ENCODE results near the gene NUDT1.

The NUDT1 gene

GRCh38 chr7:2205036-2205780, 36.8 kb upstream of the NUDT1 start:
- no peak for DNase-seq

DNA sequence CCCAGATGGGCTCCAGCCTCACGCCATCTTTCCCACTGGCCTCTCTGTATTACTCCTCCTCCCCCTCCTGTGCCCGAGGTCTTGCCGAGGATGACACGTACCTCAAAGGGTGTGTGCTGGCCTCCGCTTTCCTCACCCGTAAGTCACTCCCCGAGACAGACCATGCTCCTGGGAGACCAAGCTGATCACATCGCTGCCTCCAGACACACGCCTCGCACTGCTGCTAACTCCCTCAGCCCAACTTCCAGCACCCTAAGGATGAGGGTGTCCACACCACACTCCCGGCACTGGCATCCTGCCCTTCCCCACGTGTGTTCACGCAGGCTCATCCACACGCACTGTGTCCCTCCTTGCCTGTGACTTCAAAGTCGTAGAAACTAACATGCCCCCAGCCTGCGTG, 33.3 kb upstream of the NUDT1 start:
- no peak for DNase-seq

DNA sequence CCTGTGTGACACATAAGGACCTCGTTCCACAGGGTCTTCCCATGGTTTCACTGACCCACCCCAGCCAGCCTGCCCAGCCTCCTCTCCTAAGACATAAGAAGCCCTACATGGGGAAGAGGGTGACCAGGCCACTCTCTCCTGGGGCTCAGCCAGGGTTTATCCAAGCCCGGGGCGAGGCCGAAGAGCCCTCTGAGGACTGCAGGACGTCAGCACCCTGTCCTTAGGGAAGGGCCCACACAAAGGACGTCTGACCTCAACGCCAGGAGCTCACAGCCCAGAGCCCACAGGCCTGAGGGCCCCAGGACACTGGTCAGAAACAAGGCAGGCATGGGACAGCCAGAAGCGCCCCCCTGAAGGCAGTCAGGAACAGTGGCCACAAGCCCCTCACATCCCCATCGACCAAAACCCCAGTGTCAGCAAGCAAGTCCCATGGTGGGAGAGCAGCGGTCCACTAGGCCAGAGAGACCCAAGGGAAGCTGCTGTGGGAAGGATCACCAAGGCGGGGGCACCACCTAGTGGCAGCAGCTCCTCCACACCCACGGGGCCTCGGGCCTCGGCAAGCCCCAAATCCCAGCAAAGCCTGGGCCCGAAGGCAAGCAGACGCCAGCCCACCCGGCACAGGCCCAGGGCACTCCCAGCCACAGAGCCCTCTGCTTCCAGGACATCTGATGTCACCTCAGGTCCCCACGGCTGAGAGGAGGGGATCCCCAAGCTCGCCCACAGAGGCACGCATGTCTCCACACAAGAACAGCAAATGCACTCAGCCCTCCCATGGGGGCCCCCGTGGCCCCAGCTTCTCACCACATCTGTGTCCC, 32.7 kb upstream of the NUDT1 start:
- peak; percentile 67 for DNase-seq

DNA sequence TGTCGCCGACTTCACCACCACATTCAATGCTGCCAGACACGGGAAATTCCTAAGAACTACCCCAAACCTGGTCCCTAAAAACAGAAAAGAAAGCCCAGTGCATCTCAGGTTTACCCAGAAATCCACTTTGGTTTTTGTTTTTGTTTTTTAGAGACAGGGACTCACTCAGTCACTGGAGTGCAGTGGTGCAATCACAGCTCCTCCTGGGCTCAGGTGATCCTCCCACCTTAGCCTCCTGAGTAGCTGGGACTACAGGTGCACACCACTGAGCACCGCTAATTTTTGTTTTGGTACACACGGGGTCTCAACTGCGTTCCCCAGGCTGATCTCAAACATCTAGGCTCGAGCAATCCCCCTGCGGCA, 32.1 kb upstream of the NUDT1 start:
- DNase-seq, result no peak

- DNase-seq, result no peak
Measured at GRCh38 chr7:2210551-2211258, 31.3 kb upstream of the NUDT1 start.

- no peak for DNase-seq
Measured at GRCh38 chr7:2211259-2211880, 30.7 kb upstream of the NUDT1 start.

DNA sequence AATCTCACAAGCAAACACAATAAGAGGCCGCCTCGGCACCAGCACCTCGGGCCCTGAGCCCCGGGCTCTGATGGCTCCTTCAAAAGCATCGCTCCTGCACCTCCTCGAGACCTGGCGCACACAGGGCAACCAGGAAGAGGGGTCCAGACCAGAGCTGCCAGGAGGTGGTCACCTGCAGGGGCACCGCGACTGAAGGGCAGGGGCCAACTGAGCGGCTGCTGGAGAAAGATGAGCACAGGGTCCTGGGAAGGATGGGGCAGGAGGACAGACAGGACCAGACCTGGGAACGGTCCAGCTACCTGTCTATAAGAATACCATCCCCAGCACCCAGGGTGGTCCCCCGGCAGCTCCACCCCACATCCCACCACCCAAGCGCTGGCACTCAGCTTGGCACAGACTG, 30.1 kb upstream of the NUDT1 start:
- no peak for DNase-seq

DNA sequence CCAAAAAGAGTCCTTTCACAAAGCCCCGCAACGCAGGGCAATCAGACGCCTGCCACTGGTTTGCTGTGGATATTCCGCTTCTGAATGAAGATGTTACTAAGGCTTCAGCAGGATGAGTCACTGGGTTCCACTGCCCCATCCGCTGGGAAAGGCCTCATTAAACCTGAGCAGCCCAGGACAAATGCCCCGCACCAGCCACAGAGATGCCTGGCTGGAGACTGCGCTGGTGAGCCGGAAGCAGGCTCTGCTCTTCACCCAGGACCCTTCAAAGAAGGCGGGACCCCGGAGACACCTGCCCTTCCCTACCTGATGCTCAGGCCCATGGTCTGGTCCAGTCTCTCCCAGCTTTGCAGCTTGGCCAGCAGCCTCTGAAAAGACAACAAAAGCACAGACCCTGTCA, 29.1 kb upstream of the NUDT1 start:
- no peak for DNase-seq

GRCh38 chr7:2213551-2214215, 28.3 kb upstream of the NUDT1 start:
- no peak for DNase-seq

- DNase-seq, result no peak
Measured at GRCh38 chr7:2214636-2215035, 27.4 kb upstream of the NUDT1 start.

- DNase-seq, result no peak
Measured at GRCh38 chr7:2215851-2216250, 26.2 kb upstream of the NUDT1 start.

DNA sequence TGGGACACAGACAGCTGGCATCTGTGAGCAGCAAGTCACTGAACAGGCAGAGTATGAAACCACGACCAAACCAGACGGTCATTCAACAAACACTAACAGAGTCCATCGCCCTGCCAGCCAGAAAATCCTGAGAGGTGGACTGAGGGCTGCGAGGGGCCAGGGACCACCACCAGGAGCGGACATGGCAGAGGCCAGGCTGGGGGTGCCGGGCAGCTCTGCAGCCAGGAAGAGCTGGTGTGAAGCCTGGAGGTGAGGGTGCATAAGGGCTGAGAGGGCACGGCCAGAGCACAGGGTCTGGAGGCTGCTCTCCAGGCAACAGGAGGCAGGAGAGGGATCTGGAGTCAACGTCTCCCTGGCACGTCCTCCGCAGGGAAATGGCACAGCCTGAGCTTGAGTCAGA, 24.8 kb upstream of the NUDT1 start:
- DNase-seq, result no peak

DNA sequence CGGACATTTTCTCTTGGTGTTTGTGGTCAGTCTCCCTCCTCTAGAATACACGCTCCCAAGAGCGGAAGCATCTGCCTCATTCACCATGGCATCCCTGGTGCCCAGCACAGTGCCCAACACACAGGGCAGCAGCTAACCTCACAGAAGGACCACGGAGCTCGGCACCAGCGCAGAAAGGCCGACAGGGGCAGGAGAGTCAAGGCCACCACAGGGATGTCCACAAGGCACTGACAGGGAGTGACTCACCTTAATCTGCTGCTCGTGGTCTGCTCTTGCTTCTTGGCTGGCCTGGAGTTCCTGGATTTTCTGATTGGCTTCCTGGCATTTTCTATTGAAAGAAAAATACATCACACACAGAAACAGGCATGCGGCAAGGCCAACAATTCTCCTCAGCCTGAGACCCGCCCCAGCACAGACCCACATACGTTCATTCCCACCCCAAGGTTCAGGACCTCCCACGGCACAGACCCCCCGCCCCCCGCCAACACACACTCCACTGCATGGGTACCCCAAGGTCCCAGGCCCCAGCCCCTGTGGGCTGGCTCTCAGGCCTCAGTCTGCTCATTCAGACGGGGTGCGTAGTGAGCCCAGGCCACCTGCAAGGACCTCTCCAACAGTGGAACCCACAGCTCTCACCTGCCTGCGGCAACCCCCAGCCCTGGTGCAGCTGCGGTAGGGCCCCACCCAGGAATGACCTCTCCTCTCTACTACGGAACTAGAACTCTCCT, 24.1 kb upstream of the NUDT1 start:
- no peak for DNase-seq

DNA sequence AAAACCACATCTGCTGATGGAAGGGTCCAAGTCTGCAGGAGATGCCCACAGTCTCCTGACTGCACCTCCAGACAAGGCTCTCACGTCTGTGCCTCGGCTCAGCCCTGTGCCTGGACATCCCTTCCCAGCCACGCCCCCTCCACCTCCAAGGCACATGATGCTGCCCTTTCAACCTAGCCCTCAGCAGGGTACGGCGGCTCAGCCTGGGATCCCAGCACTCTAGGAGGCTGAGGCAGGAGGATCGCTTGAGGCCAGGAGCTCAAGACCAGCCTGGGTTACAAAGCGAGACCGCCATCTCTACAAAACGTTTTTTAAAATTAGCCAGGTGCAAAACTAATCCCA, 23.6 kb upstream of the NUDT1 start:
- DNase-seq, result no peak

GRCh38 chr7:2219136-2219535, 22.9 kb upstream of the NUDT1 start:
- DNase-seq, result no peak

GRCh38 chr7:2219606-2220005, 22.4 kb upstream of the NUDT1 start:
- no peak for DNase-seq

DNA sequence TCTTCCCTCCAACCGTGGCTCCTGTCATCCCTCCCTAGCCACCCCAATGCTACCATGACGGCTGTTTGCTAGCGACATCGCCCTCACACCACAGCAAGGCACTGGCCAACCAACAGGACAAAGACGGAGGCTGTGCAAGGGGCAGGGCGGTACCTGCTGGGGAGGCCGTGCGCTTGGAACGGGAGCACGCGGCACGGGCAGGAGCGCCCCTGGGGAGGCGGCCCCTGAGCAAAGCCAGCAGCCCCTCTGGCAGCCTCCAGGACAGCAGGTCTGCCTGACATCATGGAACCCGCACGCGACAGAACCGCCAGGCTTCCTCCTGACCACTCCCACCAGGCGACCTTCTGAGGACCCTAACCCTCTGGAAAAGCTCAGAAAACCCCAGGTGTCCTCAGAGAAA, 22.0 kb upstream of the NUDT1 start:
- no peak for DNase-seq

GRCh38 chr7:2220506-2220905, 21.5 kb upstream of the NUDT1 start:
- no peak for DNase-seq

DNA sequence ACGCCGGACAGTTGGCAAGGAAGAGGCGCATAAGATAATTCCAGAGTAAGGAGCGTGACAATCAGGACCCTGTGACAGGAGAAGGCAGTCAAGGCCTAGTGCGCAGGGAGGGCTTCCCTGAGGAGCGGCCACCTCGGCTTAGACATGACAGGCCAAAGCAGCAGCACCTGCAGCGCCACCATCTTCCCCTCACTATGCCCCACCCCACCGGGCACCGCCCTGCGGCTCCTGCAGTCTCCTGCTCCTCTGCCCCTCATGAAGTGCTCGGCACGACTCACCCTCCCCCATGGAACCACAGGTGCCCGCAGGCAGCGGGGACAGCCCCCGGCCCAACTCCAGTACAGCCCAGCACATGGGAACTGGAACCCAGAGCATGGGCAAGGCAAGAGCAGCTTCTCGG, 21.1 kb upstream of the NUDT1 start:
- no peak for DNase-seq

GRCh38 chr7:2222516-2222915, 19.5 kb upstream of the NUDT1 start:
- DNase-seq, result no peak

- DNase-seq, result no peak
Measured at GRCh38 chr7:2223321-2223720, 18.7 kb upstream of the NUDT1 start.

GRCh38 chr7:2224491-2224928, 17.5 kb upstream of the NUDT1 start:
- DNase-seq, result no peak

Data from activated CD8-positive, alpha-beta memory T cell treated with anti-CD3 and anti-CD28 coated beads, Interleukin-2, amount 50 U/mL, for 48 hours (primary cell).